H9 (cell line): ENCODE data around the gene RAD51AP2. TPM values are rescaled to one million over a fixed set of nuclear protein-coding genes. Genes with fewer than 3 reads are reported as not detected.

Source experiments
- DNase-seq: peaks from one replicate; pipeline ENCODE4 v3.0.0-alpha.2; 2017
- H2AFZ ChIP-seq: one replicate; pipeline ENCODE4 v1.6.1; 2013; ENCODE audit warnings: mild to moderate bottlenecking, low read length, control low read depth, moderate library complexity
- H2AK5ac ChIP-seq: 2 replicates; pipeline ENCODE4 v1.6.1; 2013; ENCODE audit warnings: low read length, control low read depth, mixed read lengths; ENCODE audit not compliant: insufficient read length
- H2BK120ac ChIP-seq: one replicate; pipeline ENCODE4 v1.6.1; 2013; ENCODE audit warnings: low read depth, mild to moderate bottlenecking, low read length, control low read depth, inconsistent platforms; ENCODE audit not compliant: poor library complexity, severe bottlenecking
- H2BK12ac ChIP-seq: 2 replicates; pipeline ENCODE4 v1.6.1; 2013; ENCODE audit warnings: low read length, control low read depth, mixed read lengths, low read depth; ENCODE audit not compliant: insufficient read length
- H2BK15ac ChIP-seq: 2 replicates; pipeline ENCODE4 v1.6.1; 2013; ENCODE audit warnings: low read depth, low read length, control low read depth
- H2BK20ac ChIP-seq: one replicate; pipeline ENCODE4 v1.6.1; 2013; ENCODE audit warnings: low read depth, mild to moderate bottlenecking, low read length, control low read depth, inconsistent platforms; ENCODE audit not compliant: poor library complexity, severe bottlenecking
- H2BK5ac ChIP-seq: 2 replicates; pipeline ENCODE4 v1.6.1; 2013; ENCODE audit warnings: low read length, control low read depth, mixed read lengths; ENCODE audit not compliant: insufficient read length
- H3K14ac ChIP-seq: 2 replicates; pipeline ENCODE4 v1.6.1; 2013; ENCODE audit warnings: low read length, control low read depth; ENCODE audit not compliant: insufficient read depth
- H3K18ac ChIP-seq: 2 replicates; pipeline ENCODE4 v1.6.1; 2013; ENCODE audit warnings: low read depth, mild to moderate bottlenecking, mixed read lengths, low read length, control low read depth; ENCODE audit not compliant: insufficient read length
- H3K23ac ChIP-seq: 2 replicates; pipeline ENCODE4 v1.6.1; 2013; ENCODE audit warnings: low read length, control low read depth, mixed read lengths, low read depth; ENCODE audit not compliant: insufficient read length
- H3K23me2 ChIP-seq: 2 replicates; pipeline ENCODE4 v1.6.1; 2013; ENCODE audit warnings: low read depth, mild to moderate bottlenecking, mixed read lengths, low read length, control low read depth; ENCODE audit not compliant: insufficient read length, poor library complexity, severe bottlenecking
- H3K27ac ChIP-seq: 2 replicates; pipeline ENCODE4 v1.5.1; 2013; ENCODE audit warnings: low read length, control low read depth, mixed read lengths, low read depth; ENCODE audit not compliant: insufficient read length
- H3K27me3 ChIP-seq: 2 replicates; pipeline ENCODE4 v1.6.1; 2013; ENCODE audit warnings: low read length, control low read depth, inconsistent platforms; ENCODE audit not compliant: insufficient read depth
- H3K4ac ChIP-seq: 2 replicates; pipeline ENCODE4 v1.6.1; 2013; ENCODE audit warnings: low read depth, mild to moderate bottlenecking, control low read depth, inconsistent platforms, low read length, moderate library complexity
- H3K4me1 ChIP-seq: 2 replicates; pipeline ENCODE4 v1.6.1; 2013; ENCODE audit warnings: low read length, control low read depth, inconsistent platforms; ENCODE audit not compliant: insufficient read depth
- H3K4me2 ChIP-seq: 2 replicates; pipeline ENCODE4 v1.6.1; 2013; ENCODE audit warnings: low read length, control low read depth, mixed read lengths; ENCODE audit not compliant: insufficient read length, insufficient read depth
- H3K56ac ChIP-seq: 2 replicates; pipeline ENCODE4 v1.6.1; 2013; ENCODE audit warnings: low read depth, mild to moderate bottlenecking, mixed read lengths, low read length, control low read depth; ENCODE audit not compliant: insufficient read length
- H3K79me1 ChIP-seq: 2 replicates; pipeline ENCODE4 v1.6.1; 2013; ENCODE audit warnings: low read depth, mild to moderate bottlenecking, moderate library complexity, low read length, control low read depth, inconsistent platforms; ENCODE audit not compliant: insufficient read depth, poor library complexity, severe bottlenecking
- H3K79me2 ChIP-seq: 2 replicates; pipeline ENCODE4 v1.6.1; 2013; ENCODE audit warnings: low read length, control low read depth, inconsistent platforms; ENCODE audit not compliant: insufficient read depth
- H3K9ac ChIP-seq: 2 replicates; pipeline ENCODE4 v1.6.1; 2013; ENCODE audit warnings: low read length, control low read depth, mixed read lengths; ENCODE audit not compliant: insufficient read length; ENCODE audit errors: extremely low read depth
- H3K9me3 ChIP-seq: one replicate; pipeline ENCODE4 v1.6.1; 2013; ENCODE audit warnings: low read depth, low read length, inconsistent platforms; ENCODE audit not compliant: control insufficient read depth
- H3T11ph ChIP-seq: one replicate; pipeline ENCODE4 v1.6.1; 2013; ENCODE audit warnings: mild to moderate bottlenecking, low read length, control low read depth, inconsistent platforms
- H4K20me1 ChIP-seq: one replicate; pipeline ENCODE4 v1.6.1; 2013; ENCODE audit not compliant: control insufficient read depth, insufficient read length, insufficient read depth
- H4K5ac ChIP-seq: 2 replicates; pipeline ENCODE4 v1.6.1; 2013; ENCODE audit warnings: low read depth, mild to moderate bottlenecking, mixed read lengths, low read length, control low read depth; ENCODE audit not compliant: insufficient read length
- H4K8ac ChIP-seq: replicated peaks from 2 replicates; pipeline ENCODE4 v1.6.1; 2013; ENCODE audit warnings: low read length, control low read depth, mixed read lengths, low read depth; ENCODE audit not compliant: insufficient read length
- H4K91ac ChIP-seq: 2 replicates; pipeline ENCODE4 v1.6.1; 2013; ENCODE audit warnings: low read depth, mild to moderate bottlenecking, moderate library complexity, mixed read lengths, low read length, control low read depth; ENCODE audit not compliant: insufficient read length
- H3K27ac Mint-ChIP-seq, 3 experiments: 2 replicates in 2 of 3; 3 replicates in 1 of 3; pipeline ENCODE4 v1.8.0; 2020 to 2021; ENCODE audit warnings: mixed read lengths in 3 of 3, mild to moderate bottlenecking in 1 of 3, moderate library complexity in 1 of 3
- H3K27me3 Mint-ChIP-seq: 2 replicates; pipeline ENCODE4 v1.8.0; 2021; ENCODE audit warnings: low read depth, mild to moderate bottlenecking, moderate library complexity, mixed read lengths
- H3K36me3 Mint-ChIP-seq, 3 experiments: 2 replicates in 2 of 3; 3 replicates in 1 of 3; pipeline ENCODE4 v1.8.0; 2020 to 2021; ENCODE audit warnings: low read depth in 3 of 3, mixed read lengths in 3 of 3; ENCODE audit not compliant: insufficient read depth in 1 of 3
- H3K4me1 Mint-ChIP-seq, 2 experiments: 2 replicates each; pipeline ENCODE4 v1.8.0; 2020; ENCODE audit warnings: mixed read lengths in 2 of 2
- H3K4me3 Mint-ChIP-seq, 2 experiments: 2 replicates in 1 of 2; 3 replicates in 1 of 2; pipeline ENCODE4 v1.8.0; 2020 to 2021; ENCODE audit warnings: mild to moderate bottlenecking in 2 of 2, mixed read lengths in 2 of 2, moderate library complexity in 1 of 2
- H3K9me3 Mint-ChIP-seq, 2 experiments: 2 replicates in 1 of 2; 3 replicates in 1 of 2; pipeline ENCODE4 v1.8.0; 2020; ENCODE audit warnings: mild to moderate bottlenecking in 2 of 2, mixed read lengths in 2 of 2, moderate library complexity in 1 of 2
- WGBS: extraction: QIAGEN DNeasy Blood & Tissue Kit; methylation state at CpG from one replicate; pipeline ENCODE4 v1.1.7; 2013; ENCODE audit warnings: missing lambda C conversion rate, low lambda C conversion rate, mixed read lengths; ENCODE audit not compliant: insufficient read length; ENCODE audit errors: extremely low coverage; 5-methylcytosine and 5-hydroxymethylcytosine counted together
- total RNA-seq: library from RNA; stranded (reverse); gene quantifications from 2 replicates; pipeline ENCODE4 v1.2.1, GENCODE V29; 2021
- TF ChIP-seq, protein P1 (sequence below): fragments of 200-600 bp; sonication (generic); conservative IDR thresholded peaks from 3 replicates; pipeline ENCODE4 v1.8.0; 2021; ENCODE audit warnings: antibody characterized with exemption, mild to moderate bottlenecking

RAD51AP2 gene
- total RNA-seq, 1 experiment from 2014 or later, result 0.07 TPM

GRCh38 chr2:17461087-17461475 lies 57.2 kb downstream of the RAD51AP2 start:
- no peak overlapping the region for H3K4me3 Mint-ChIP-seq
- Histone ChIP-seq H3K79me2 (no peaks in the 10 kb centered on the region), H2BK20ac (no peak overlapping the region), H2BK12ac (no peak overlapping the region), H2BK5ac (no peak overlapping the region), H3K4me2 (no peak overlapping the region), H3K14ac (no peak overlapping the region), H3K23me2 (no peaks in the 10 kb centered on the region), H4K8ac (no peak overlapping the region), H3T11ph (no peak overlapping the region), H3K56ac (no peak overlapping the region), H2BK120ac (no peak overlapping the region), H2AFZ (no peak overlapping the region), H4K20me1 (no peaks in the 10 kb centered on the region), H4K5ac (no peak overlapping the region), H3K9ac (no peak overlapping the region), H2BK15ac (no peak overlapping the region), H3K18ac (no peak overlapping the region), H3K23ac (no peak overlapping the region), H2AK5ac (no peak overlapping the region), H3K4ac (no peak overlapping the region), H3K27me3 (no peaks in the 10 kb centered on the region), H3K79me1 (no peaks in the 10 kb centered on the region), H3K4me1 (peaks cover 2% of the 10 kb centered on the region; the same call in 1 of the 2 replicates), H3K27ac (no peak overlapping the region), H4K91ac (no peak overlapping the region), H3K9me3 (no peaks in the 10 kb centered on the region)
- H3K27me3 Mint-ChIP-seq, result no peaks in the 10 kb centered on the region
- TF ChIP-seq, protein P1, sequence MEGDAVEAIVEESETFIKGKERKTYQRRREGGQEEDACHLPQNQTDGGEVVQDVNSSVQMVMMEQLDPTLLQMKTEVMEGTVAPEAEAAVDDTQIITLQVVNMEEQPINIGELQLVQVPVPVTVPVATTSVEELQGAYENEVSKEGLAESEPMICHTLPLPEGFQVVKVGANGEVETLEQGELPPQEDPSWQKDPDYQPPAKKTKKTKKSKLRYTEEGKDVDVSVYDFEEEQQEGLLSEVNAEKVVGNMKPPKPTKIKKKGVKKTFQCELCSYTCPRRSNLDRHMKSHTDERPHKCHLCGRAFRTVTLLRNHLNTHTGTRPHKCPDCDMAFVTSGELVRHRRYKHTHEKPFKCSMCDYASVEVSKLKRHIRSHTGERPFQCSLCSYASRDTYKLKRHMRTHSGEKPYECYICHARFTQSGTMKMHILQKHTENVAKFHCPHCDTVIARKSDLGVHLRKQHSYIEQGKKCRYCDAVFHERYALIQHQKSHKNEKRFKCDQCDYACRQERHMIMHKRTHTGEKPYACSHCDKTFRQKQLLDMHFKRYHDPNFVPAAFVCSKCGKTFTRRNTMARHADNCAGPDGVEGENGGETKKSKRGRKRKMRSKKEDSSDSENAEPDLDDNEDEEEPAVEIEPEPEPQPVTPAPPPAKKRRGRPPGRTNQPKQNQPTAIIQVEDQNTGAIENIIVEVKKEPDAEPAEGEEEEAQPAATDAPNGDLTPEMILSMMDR, result no peak
- H3K9me3 Mint-ChIP-seq, result peaks cover 3 to 4% of the 10 kb centered on the region in 2 experiments; a peak in 4 of 5 replicates
- peaks cover 15 to 17% of the 10 kb centered on the region in 2 experiments for H3K4me1 Mint-ChIP-seq
- no CpG with 5 or more reads among the region's 1 CpG for WGBS
- peaks cover 0 to under 1% (median 0%) of the 10 kb centered on the region in 3 experiments; a peak in 1 of 7 replicates for H3K36me3 Mint-ChIP-seq
- H3K27ac Mint-ChIP-seq, result no peak overlapping the region
- no peak for DNase-seq

Other genes with a start within 250 kb of the RAD51AP2 start
- 9.2 and 9.9 TPM in 2 replicates for gene VSNL1, start 22.3 kb upstream of the RAD51AP2 start, total RNA-seq
- gene SMC6, start 235.4 kb upstream of the RAD51AP2 start, total RNA-seq, result 40.3 and 41.9 TPM in 2 replicates
- gene GEN1, start 235.7 kb upstream of the RAD51AP2 start, total RNA-seq, result 28.1 and 28.4 TPM in 2 replicates